Small intestine (tissue), 7 donors: ENCODE data around the gene ANKRD28. TPM values are rescaled to one million over a fixed set of nuclear protein-coding genes. Genes with fewer than 3 reads are reported as not detected.

ENCODE experiments used
- DNase-seq, 2 donors: peaks; one replicate each; pipeline versions ENCODE4 v3.0.0 to v3.0.0-alpha.2; 2013
- FAIRE-seq: peaks from 2 replicates; lab custom pipeline; 2012; peaks lifted over from hg19 to GRCh38; lab: Jason Lieb, UNC
- H3K27ac ChIP-seq, 3 donors: one replicate each; pipeline ENCODE4 v1.5.1; 2013; ENCODE audit warnings: low read length in 2 of 3, mild to moderate bottlenecking in 2 of 3, control low read depth in 1 of 3, inconsistent platforms in 1 of 3, low read depth in 1 of 3, moderate library complexity in 1 of 3
- H3K27me3 ChIP-seq, 3 donors: one replicate each; pipeline ENCODE4 v1.6.1; 2013; ENCODE audit warnings: low read length in 3 of 3, inconsistent platforms in 1 of 3; ENCODE audit not compliant: control insufficient read depth in 3 of 3, insufficient read depth in 3 of 3
- H3K36me3 ChIP-seq, 3 donors: one replicate each; pipeline ENCODE4 v1.6.1; 2013; ENCODE audit warnings: low read length in 3 of 3, inconsistent platforms in 1 of 3, low read depth in 1 of 3, mild to moderate bottlenecking in 1 of 3, moderate library complexity in 1 of 3; ENCODE audit not compliant: control insufficient read depth in 3 of 3, insufficient read depth in 2 of 3
- H3K4me1 ChIP-seq, 3 donors: one replicate each; pipeline ENCODE4 v1.6.1; 2013; ENCODE audit warnings: low read length in 2 of 3, inconsistent platforms in 1 of 3, low read depth in 1 of 3, mild to moderate bottlenecking in 1 of 3, moderate library complexity in 1 of 3; ENCODE audit not compliant: control insufficient read depth in 3 of 3, insufficient read depth in 2 of 3
- H3K4me3 ChIP-seq, 3 donors: one replicate each; pipeline ENCODE4 v1.5.1; 2013; ENCODE audit warnings: low read length in 3 of 3, control low read depth in 1 of 3, inconsistent platforms in 1 of 3, low read depth in 1 of 3, mild to moderate bottlenecking in 1 of 3, moderate library complexity in 1 of 3
- H3K9me3 ChIP-seq, 2 donors: one replicate each; pipeline ENCODE4 v1.6.1; 2013; ENCODE audit warnings: low read depth in 1 of 2, low read length in 1 of 2; ENCODE audit not compliant: control insufficient read depth in 2 of 2, insufficient read depth in 1 of 2
- whole genome bisulfite sequencing, 3 donors: extraction: QIAGEN DNeasy Blood & Tissue Kit; methylation state at CpG; one replicate each; pipeline ENCODE4 v1.1.7; 2013; 5-methylcytosine and 5-hydroxymethylcytosine counted together
- polyA plus RNA-seq, 4 donors: library from polyadenylated mRNA; stranded (reverse) in 3 of 4; unstranded in 1 of 4; fragments of 200-250 nt in 3 of 4; fragments of 120-200 nt in 1 of 4; gene quantifications; one replicate each; pipeline versions ENCODE4 v1.2.1 to v1.2.3, GENCODE V29; 2013
- donor health status: healthy with polysubstance abuse.
- donor health status: control.
- donor health status: control.
- donor health status: Bipolar disorder and iron deficiency.
- donor health status: healthy.

The ANKRD28 gene
- polyA plus RNA-seq, 4 donors: 8.9 to 28.7 (median 11.6) TPM

DNA sequence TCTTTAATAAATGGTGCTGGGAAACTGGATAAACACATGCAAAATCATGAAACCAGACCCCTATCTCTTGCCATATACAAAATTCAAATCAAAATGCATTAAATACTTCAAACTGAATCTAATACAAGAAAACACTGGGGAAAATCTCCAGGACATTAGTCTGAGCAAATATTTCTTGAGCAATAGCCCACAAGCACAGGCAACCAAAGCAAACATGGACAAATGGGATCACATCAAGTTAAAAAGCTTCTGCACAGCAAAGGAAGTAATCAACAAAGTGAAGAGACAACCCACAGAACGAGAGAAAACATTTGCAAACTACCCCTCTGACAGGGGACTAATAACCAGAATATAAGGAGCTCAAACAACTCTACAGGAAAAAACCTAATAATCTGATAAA lies 6.3 kb downstream of the ANKRD28 start:
- Histone ChIP-seq H3K36me3 (peaks cover 0 to 5% (median 2%) of the 10 kb centered on the region in 3 donors), H3K4me1 (no peaks in the 10 kb centered on the region), H3K4me3 (no peak overlapping the region), H3K27me3 (no peaks in the 10 kb centered on the region), H3K27ac (no peak overlapping the region), H3K9me3 (no peaks in the 10 kb centered on the region)
- WGBS, 3 donors: 46 to 84% (median 79%) methylated on average over 1 of the region's 1 CpG
- DNase-seq (no peak), FAIRE-seq (no peak)

DNA sequence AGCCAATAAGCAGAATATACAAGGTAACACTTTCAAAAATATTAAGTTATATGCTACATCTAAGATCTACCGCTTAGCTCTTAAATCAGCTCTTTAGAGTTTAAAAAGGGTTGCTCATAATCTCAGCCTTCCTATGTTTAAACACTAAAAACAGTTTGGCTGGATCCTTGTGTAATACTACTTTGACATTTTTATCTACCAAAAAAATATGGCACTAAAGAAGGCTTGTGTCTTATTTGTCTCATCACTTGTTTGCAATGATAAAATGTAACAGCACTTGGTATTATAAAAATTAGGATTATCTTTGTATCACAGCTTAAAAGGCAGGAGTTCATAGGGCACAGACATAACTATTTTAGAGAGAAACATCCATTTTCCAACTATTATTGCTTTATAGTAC lies 9.8 kb downstream of the ANKRD28 start:
- DNase-seq (no peak), FAIRE-seq (no peak)
- no peak overlapping the region for H3K4me3 ChIP-seq
- H3K36me3 ChIP-seq: peaks cover 0 to 2% (median 0%) of the 10 kb centered on the region in 3 donors
- H3K9me3 ChIP-seq: no peaks in the 10 kb centered on the region
- 98 to 100% (median 98%) methylated on average over 1 of the region's 1 CpG for WGBS, 3 donors
- no peak overlapping the region for H3K27ac ChIP-seq
- no peaks in the 10 kb centered on the region for H3K27me3 ChIP-seq
- no peaks in the 10 kb centered on the region for H3K4me1 ChIP-seq

DNA sequence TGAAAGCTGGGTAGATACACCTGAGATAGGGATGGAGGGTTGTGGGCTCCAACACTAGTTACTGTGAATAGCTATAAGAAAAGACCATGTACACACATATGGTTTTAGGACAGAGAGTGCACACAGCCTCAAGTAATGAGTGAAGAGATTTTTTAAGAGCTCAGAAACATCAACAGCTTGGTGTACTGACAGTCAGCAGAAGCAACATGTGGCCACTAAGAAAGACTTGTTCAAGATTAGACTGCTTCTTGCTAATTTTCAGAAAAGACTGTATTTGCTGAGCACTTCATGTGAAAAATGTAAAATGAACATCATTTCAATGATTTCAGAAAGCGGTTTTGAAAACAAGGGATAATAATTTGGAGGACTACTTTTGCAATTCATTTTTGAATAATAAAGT lies 10.3 kb downstream of the ANKRD28 start:
- WGBS, 3 donors: 95 to 99% (median 98%) methylated on average over 1 of the region's 1 CpG
- no peak for DNase-seq
- H3K4me3 ChIP-seq: no peak overlapping the region
- no peaks in the 10 kb centered on the region for H3K9me3 ChIP-seq
- no peak for FAIRE-seq
- peaks cover 0 to 2% (median 0%) of the 10 kb centered on the region in 3 donors for H3K36me3 ChIP-seq
- no peaks in the 10 kb centered on the region for H3K4me1 ChIP-seq
- H3K27ac ChIP-seq: no peak overlapping the region
- no peaks in the 10 kb centered on the region for H3K27me3 ChIP-seq

DNA sequence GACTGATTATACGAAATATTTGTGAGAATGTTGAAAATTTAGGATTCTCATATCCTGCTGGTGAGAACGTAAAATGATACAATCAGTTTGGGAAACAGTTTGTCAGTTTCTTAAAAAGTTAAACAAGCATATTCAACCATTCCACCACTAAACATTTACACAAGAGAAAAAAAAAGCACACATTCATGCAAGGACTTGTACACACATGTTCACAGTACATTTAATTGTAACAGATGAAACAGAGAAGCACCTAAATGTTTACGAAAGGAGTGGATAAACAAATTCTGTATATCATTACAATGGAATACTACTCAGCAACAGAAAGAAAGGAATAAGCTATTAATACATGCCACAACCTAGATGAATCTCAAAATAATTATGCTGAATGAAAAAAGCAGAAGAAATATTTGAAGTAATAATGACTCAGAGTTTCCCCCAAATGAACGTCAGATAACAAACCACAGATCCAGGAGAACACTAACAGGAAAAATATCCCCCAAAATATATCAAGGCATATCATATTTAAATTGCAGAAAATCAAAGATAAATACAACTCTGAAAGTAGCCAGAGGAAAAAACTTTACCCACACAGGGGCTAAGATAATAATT lies 14.3 kb downstream of the ANKRD28 start:
- Histone ChIP-seq H3K27me3 (no peaks in the 10 kb centered on the region), H3K9me3 (no peaks in the 10 kb centered on the region), H3K27ac (no peak overlapping the region), H3K4me1 (peaks cover 0 to 2% (median 0%) of the 10 kb centered on the region in 3 donors), H3K36me3 (peaks cover 0 to 2% (median 0%) of the 10 kb centered on the region in 3 donors), H3K4me3 (no peak overlapping the region)
- no peak for DNase-seq
- WGBS, 3 donors: 72 to 84% (median 79%) methylated on average over 4 of the region's 4 CpGs
- no peak for FAIRE-seq

DNA sequence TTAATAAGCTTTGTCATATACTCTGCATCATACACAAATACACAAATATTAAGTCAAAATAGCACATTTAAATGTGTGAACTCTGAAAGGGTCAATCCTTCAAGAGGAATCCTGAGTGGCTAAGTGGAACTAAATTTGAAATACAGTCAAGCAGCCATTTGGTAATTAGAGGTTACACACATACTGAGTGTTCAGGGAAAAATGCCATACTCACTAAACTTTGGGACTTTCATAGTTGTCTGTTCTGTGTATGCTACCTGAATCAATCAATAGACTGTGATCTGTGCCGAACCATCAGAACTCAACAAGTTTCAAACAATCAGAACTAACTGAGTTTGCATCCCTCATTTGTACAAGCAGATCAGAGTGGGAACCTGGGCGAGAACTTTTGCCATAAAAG lies 15.3 kb downstream of the ANKRD28 start:
- peaks cover 0 to 2% (median 0%) of the 10 kb centered on the region in 3 donors for H3K36me3 ChIP-seq
- no peak for FAIRE-seq
- no peaks in the 10 kb centered on the region for H3K27me3 ChIP-seq
- no peak for DNase-seq
- H3K9me3 ChIP-seq: no peaks in the 10 kb centered on the region
- no peak overlapping the region for H3K27ac ChIP-seq
- no peak overlapping the region for H3K4me3 ChIP-seq
- H3K4me1 ChIP-seq: peaks cover 0 to 2% (median 0%) of the 10 kb centered on the region in 3 donors
- WGBS, 3 donors: 91 to 97% (median 95%) methylated on average over 2 of the region's 2 CpGs

DNA sequence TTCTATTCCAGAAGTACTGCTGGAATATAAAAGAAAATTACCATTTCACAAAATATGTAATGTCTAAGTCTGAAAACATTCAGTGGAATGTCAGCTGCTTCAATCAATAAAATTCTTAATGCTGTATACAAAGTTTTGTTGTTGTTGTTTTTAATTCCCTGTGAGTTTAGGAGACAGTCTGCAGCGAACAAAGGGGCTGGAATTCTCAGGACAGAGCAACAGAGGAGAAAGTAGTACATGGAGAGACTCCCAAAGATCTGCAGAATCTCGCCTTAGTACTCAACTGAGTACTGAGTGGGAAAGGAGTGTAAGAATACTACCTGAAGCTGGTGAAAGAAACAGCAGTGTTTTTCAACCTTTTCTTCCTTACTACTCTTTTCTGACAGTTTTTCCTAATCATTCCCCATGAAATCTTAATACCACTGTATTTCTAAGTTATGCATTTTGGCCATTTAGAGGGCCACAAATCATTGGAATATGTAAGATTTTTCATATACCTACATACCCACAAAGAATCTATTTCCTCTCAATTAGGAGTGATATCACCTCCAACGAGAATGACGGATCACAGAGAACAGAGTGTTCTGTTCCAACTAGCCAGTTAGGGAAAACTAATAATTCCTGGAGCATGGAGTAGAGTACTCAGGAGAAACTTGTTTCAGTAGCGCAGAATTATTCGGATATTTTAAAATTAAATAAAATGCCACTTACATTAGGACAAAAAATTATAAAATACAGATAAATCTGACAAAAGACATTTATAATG lies 16.0 kb downstream of the ANKRD28 start:
- H3K4me3 ChIP-seq: no peak overlapping the region
- H3K36me3 ChIP-seq: no peaks in the 10 kb centered on the region
- H3K27ac ChIP-seq: no peak overlapping the region
- no peaks in the 10 kb centered on the region for H3K27me3 ChIP-seq
- peaks cover 0 to 2% (median 0%) of the 10 kb centered on the region in 3 donors for H3K4me1 ChIP-seq
- FAIRE-seq (no peak), DNase-seq (no peak)
- WGBS, 3 donors: 87 to 93% (median 91%) methylated on average over 6 of the region's 6 CpGs
- H3K9me3 ChIP-seq: no peaks in the 10 kb centered on the region

DNA sequence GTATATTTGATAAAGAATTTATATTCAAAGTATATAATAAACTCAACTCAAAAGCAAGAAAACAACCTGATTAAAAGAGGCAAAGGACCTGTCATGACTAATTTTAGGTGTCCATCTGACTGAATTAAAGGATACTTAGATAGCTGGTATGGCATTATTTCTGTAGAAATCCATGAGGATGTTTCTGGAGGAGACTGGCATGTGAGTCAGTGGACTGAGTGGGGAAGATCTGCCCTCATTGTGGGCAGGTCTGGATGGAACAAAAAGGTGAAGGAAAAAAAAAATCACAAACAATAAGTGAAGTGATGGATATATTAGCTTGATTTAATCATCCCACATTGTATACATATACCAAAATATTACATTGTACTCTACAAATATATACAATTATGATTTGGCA lies 16.6 kb downstream of the ANKRD28 start:
- Histone ChIP-seq H3K9me3 (no peaks in the 10 kb centered on the region), H3K36me3 (no peaks in the 10 kb centered on the region), H3K4me1 (peaks cover 0 to 2% (median 0%) of the 10 kb centered on the region in 3 donors), H3K27ac (no peak overlapping the region), H3K27me3 (no peaks in the 10 kb centered on the region), H3K4me3 (no peak overlapping the region)
- DNase-seq: no peak
- no peak for FAIRE-seq

DNA sequence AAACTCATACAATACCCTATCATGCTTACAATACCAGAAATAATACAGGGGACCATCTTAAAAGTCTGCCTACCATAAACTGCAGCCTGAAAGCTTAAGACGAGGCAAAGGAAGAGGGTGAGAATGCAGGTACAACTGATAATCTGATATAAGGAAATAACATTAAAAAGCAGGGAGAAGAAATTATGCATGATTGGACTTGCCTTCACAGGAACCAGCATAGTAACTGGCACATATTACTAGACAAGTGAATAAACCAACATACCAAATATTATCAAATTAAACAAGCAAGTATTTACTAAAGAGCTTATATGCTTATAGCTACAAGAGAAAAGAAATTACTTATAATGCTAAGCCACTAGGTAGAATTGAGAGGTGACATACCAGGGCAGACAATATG lies 18.7 kb downstream of the ANKRD28 start:
- no peak overlapping the region for H3K4me3 ChIP-seq
- no peaks in the 10 kb centered on the region for H3K27me3 ChIP-seq
- FAIRE-seq (no peak), DNase-seq (no peak)
- H3K9me3 ChIP-seq: no peaks in the 10 kb centered on the region
- H3K36me3 ChIP-seq: no peaks in the 10 kb centered on the region
- 83 to 95% (median 93%) methylated on average over 1 of the region's 1 CpG for WGBS, 3 donors
- H3K27ac ChIP-seq: no peak overlapping the region
- H3K4me1 ChIP-seq: peaks cover 0 to 2% (median 0%) of the 10 kb centered on the region in 3 donors
